Neural cell (in vitro differentiated cells): ENCODE results near the gene KRTAP4-8.

ENCODE experiments used
- EP300 ChIP-seq: fragments of 450-650 bp; conservative IDR thresholded peaks from 2 replicates; pipeline ENCODE4 v1.6.1; 2014; ENCODE audit warnings: antibody characterized with exemption, mild to moderate bottlenecking, moderate library complexity; ENCODE audit not compliant: poor library complexity, severe bottlenecking
- EZH2 ChIP-seq: fragments of 200-600, 300-800 bp; shearing (Covaris generic), sonication (generic); IDR thresholded peaks from 2 replicates; pipeline ENCODE4 v1.6.1; 2014; ENCODE audit warnings: antibody characterized with exemption, low read length, borderline replicate concordance, mild to moderate bottlenecking; ENCODE audit not compliant: insufficient read depth, poor library complexity, severe bottlenecking
- MXI1 ChIP-seq: fragments of 450-650 bp; conservative IDR thresholded peaks from 2 replicates; pipeline ENCODE4 v1.6.1; 2014; ENCODE audit warnings: antibody characterized with exemption, mild to moderate bottlenecking; ENCODE audit not compliant: poor library complexity, severe bottlenecking
- POLR2AphosphoS5 ChIP-seq: IDR thresholded peaks from 2 replicates; pipeline ENCODE4 v1.6.1; 2012
- RAD21 ChIP-seq: fragments of 450-650 bp; conservative IDR thresholded peaks from 2 replicates; pipeline ENCODE4 v1.6.1; 2014; ENCODE audit warnings: antibody characterized with exemption, mild to moderate bottlenecking, moderate library complexity
- TAF1 ChIP-seq: IDR thresholded peaks from 2 replicates; pipeline ENCODE4 v1.6.1; 2012; ENCODE audit warnings: low read depth
- TF ChIP-seq, protein P1 (sequence below): fragments of 450-650 bp; IDR thresholded peaks from 2 replicates; pipeline ENCODE4 v1.5.1; 2014; ENCODE audit warnings: antibody characterized with exemption, mild to moderate bottlenecking, moderate library complexity; ENCODE audit not compliant: poor library complexity, severe bottlenecking
- TF ChIP-seq, protein P2 (sequence below): IDR thresholded peaks from 2 replicates; pipeline ENCODE4 v1.6.1; 2012; ENCODE audit warnings: borderline replicate concordance

DNA sequence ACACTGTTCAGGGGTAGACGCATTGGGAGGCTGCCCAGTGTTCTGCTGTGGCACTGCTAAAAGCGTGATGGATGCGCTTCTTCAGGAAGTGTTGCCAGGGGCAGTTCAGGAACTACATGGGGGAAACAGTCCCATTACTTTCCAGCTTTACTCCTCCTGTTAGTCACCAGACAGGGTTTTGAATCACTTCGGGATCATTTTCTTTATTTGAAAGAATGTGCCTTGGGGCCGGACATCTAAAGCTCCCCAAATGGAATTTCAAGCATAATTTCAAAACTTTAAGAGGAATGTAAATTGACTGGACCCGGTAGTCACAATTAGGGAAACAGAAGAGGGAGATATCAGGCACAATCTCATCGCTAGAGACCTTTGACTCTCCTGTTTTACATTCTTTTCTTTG is 49.5 kb downstream of the KRTAP4-8 start:
- TF ChIP-seq, protein P1, sequence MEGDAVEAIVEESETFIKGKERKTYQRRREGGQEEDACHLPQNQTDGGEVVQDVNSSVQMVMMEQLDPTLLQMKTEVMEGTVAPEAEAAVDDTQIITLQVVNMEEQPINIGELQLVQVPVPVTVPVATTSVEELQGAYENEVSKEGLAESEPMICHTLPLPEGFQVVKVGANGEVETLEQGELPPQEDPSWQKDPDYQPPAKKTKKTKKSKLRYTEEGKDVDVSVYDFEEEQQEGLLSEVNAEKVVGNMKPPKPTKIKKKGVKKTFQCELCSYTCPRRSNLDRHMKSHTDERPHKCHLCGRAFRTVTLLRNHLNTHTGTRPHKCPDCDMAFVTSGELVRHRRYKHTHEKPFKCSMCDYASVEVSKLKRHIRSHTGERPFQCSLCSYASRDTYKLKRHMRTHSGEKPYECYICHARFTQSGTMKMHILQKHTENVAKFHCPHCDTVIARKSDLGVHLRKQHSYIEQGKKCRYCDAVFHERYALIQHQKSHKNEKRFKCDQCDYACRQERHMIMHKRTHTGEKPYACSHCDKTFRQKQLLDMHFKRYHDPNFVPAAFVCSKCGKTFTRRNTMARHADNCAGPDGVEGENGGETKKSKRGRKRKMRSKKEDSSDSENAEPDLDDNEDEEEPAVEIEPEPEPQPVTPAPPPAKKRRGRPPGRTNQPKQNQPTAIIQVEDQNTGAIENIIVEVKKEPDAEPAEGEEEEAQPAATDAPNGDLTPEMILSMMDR = no peak
- no peak for TF ChIP-seq TAF1
- TF ChIP-seq MXI1 = no peak
- no peak for TF ChIP-seq POLR2AphosphoS5
- TF ChIP-seq, protein P2, sequence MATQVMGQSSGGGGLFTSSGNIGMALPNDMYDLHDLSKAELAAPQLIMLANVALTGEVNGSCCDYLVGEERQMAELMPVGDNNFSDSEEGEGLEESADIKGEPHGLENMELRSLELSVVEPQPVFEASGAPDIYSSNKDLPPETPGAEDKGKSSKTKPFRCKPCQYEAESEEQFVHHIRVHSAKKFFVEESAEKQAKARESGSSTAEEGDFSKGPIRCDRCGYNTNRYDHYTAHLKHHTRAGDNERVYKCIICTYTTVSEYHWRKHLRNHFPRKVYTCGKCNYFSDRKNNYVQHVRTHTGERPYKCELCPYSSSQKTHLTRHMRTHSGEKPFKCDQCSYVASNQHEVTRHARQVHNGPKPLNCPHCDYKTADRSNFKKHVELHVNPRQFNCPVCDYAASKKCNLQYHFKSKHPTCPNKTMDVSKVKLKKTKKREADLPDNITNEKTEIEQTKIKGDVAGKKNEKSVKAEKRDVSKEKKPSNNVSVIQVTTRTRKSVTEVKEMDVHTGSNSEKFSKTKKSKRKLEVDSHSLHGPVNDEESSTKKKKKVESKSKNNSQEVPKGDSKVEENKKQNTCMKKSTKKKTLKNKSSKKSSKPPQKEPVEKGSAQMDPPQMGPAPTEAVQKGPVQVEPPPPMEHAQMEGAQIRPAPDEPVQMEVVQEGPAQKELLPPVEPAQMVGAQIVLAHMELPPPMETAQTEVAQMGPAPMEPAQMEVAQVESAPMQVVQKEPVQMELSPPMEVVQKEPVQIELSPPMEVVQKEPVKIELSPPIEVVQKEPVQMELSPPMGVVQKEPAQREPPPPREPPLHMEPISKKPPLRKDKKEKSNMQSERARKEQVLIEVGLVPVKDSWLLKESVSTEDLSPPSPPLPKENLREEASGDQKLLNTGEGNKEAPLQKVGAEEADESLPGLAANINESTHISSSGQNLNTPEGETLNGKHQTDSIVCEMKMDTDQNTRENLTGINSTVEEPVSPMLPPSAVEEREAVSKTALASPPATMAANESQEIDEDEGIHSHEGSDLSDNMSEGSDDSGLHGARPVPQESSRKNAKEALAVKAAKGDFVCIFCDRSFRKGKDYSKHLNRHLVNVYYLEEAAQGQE = no peak
- no peak for TF ChIP-seq EZH2
- no peak for TF ChIP-seq EP300
- TF ChIP-seq RAD21 = no peak
